CD4-positive, CD25-positive, alpha-beta regulatory T cell (primary cell): ENCODE results near the gene KIF1B. TPM values are rescaled to one million over a fixed set of nuclear protein-coding genes. Genes with fewer than 3 reads are reported as not detected.
"Not testable (repeated sequence)": the region's sequence is repeated elsewhere in the genome, so short reads cannot be mapped to it uniquely, and the experiment has no call there.

Experiments used
- ATAC-seq, 2 donors: fragments of 150-1000 bp; cut with Tn5 transposase; one replicate each; pipeline ENCODE4 v1.10.0; 2021; ENCODE audit warnings: low read depth in 2 of 2, moderate number of reproducible peaks in 2 of 2, moderate library complexity in 1 of 2
- DNase-seq, 3 donors: peaks; one replicate each; pipeline versions ENCODE4 v3.0.0 to v3.0.0-alpha.2; 2012 to 2022; ENCODE audit warnings: mixed read lengths in 1 of 3
- H3K27ac ChIP-seq: one replicate; pipeline ENCODE4 v1.7.0; 2013; ENCODE audit warnings: mild to moderate bottlenecking, low read length; ENCODE audit not compliant: insufficient read depth, poor library complexity, severe bottlenecking
- H3K27me3 ChIP-seq: one replicate; pipeline ENCODE4 v1.7.0; 2013; ENCODE audit warnings: low read length; ENCODE audit not compliant: control insufficient read depth, insufficient read depth
- H3K36me3 ChIP-seq: one replicate; pipeline ENCODE4 v1.7.0; 2013; ENCODE audit warnings: mild to moderate bottlenecking, low read length, moderate library complexity; ENCODE audit not compliant: control insufficient read depth, insufficient read depth
- H3K4me1 ChIP-seq: 2 replicates; pipeline ENCODE4 v1.7.0; 2013; ENCODE audit warnings: mild to moderate bottlenecking, low read length; ENCODE audit not compliant: insufficient read depth, control insufficient read depth, poor library complexity, severe bottlenecking
- H3K4me3 ChIP-seq: one replicate; pipeline ENCODE4 v1.7.0; 2013; ENCODE audit warnings: low read depth, mild to moderate bottlenecking, low read length, moderate library complexity
- H3K9me3 ChIP-seq, 2 experiments: 1 replicate in 1 of 2; 2 replicates in 1 of 2; pipeline ENCODE4 v1.7.0; 2013; ENCODE audit warnings: low read length in 2 of 2, mild to moderate bottlenecking in 1 of 2, moderate library complexity in 1 of 2; ENCODE audit not compliant: control insufficient read depth in 2 of 2
- H3K27ac Mint-ChIP-seq, 3 donors: one replicate each; pipeline ENCODE4 v1.8.0; 2020 to 2022; ENCODE audit warnings: mild to moderate bottlenecking in 3 of 3, mixed read lengths in 3 of 3, moderate library complexity in 2 of 3
- H3K27me3 Mint-ChIP-seq: one replicate; pipeline ENCODE4 v1.8.0; 2022; ENCODE audit warnings: mild to moderate bottlenecking, mixed read lengths
- H3K36me3 Mint-ChIP-seq: one replicate; pipeline ENCODE4 v1.8.0; 2020; ENCODE audit warnings: mixed read lengths
- H3K4me1 Mint-ChIP-seq, 4 donors: one replicate each; pipeline ENCODE4 v1.8.0; 2020 to 2022; ENCODE audit warnings: mixed read lengths in 4 of 4, mild to moderate bottlenecking in 1 of 4
- H3K4me3 Mint-ChIP-seq, 4 donors: one replicate each; pipeline ENCODE4 v1.8.0; 2020 to 2022; ENCODE audit warnings: mild to moderate bottlenecking in 4 of 4, mixed read lengths in 4 of 4, moderate library complexity in 3 of 4
- H3K9me3 Mint-ChIP-seq, 7 donors: one replicate each; pipeline ENCODE4 v1.8.0; 2020 to 2022; ENCODE audit warnings: mixed read lengths in 7 of 7, mild to moderate bottlenecking in 3 of 7, moderate library complexity in 2 of 7
- polyA plus RNA-seq, 4 donors: library from polyadenylated mRNA; unstranded; fragments of 300-500 nt; fragmentation: Illumina TruSeq; gene quantifications; one replicate each; pipeline ENCODE4 v1.2.3, GENCODE V29; 2021
- total RNA-seq: library from RNA; stranded (reverse); gene quantifications from one replicate; pipeline ENCODE4 v1.2.3, GENCODE V29; 2022

The KIF1B gene
- total and polyA plus RNA-seq, 5 donors from 2014 or later, result 0.79 to 26.6 (median 2.2) TPM

DNA sequence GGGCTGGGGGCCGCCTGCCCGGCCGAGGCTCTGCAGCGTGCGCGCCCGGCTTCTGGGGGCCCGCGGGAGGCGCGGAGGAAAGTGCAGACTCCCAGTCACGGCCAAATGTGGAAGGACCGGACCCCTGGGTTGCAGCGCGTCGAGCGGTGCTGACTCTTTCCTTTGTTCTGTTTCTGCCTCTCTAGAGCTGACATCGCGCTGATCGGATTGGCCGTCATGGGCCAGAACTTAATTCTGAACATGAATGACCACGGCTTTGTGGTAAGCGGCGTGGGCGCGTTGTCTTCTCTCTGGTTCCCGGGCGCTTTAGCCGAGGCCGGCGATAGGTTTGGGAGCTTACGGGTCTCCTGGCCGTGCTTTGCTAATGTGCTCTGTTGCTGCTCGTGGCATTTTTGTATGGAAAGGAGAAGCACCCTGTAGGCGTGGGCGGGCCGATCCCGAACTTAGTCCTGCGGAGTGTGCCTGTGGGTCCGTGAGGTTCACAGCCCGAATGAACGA, 189.1 kb downstream of the KIF1B start:
- H3K27me3 ChIP-seq, result no peaks in the 10 kb centered on the region
- no peak for ATAC-seq
- Mint-ChIP-seq H3K27ac (peak overlapping the region in 2 of 3 donors; percentile 46 to 51), H3K9me3 (no peaks in the 10 kb centered on the region), H3K4me1 (peaks cover 14 to 28% (median 21%) of the 10 kb centered on the region in 4 donors), H3K4me3 (peak overlapping the region; percentile 87 to 97 (median 94)), H3K27me3 (no peaks in the 10 kb centered on the region), H3K36me3 (peaks cover 13% of the 10 kb centered on the region)
- peak overlapping the region; percentile 66 for H3K4me3 ChIP-seq
- H3K9me3 ChIP-seq, result no peaks in the 10 kb centered on the region
- peak in 1 of 3 donors; percentile 33 for DNase-seq
- H3K4me1 ChIP-seq, result peaks cover 11% of the 10 kb centered on the region
- peaks cover 12% of the 10 kb centered on the region for H3K36me3 ChIP-seq
- H3K27ac ChIP-seq, result peak overlapping the region; percentile 82

DNA sequence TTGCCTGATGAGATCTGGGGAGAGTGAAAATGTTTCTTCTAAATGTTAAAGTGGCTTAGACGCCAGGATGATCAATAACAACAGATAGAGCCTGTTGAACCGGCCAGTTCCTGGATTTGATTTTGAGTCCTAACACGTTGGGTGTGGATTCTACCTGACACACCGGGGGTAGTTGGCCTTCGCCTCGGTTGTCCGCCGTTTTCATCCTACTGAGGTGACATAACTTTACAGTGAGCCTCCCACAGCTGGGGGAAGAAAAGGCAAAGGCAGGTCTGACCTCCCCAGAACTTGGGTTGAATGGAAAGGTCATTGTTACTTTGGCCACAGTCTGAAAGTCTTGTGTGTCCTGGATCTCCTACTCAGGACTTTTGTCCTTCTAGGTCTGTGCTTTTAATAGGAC, 189.6 kb downstream of the KIF1B start:
- H3K4me3 Mint-ChIP-seq, result peak overlapping the region; percentile 87 to 97 (median 94)
- peak overlapping the region; percentile 66 for H3K4me3 ChIP-seq
- no peaks in the 10 kb centered on the region for H3K27me3 ChIP-seq
- DNase-seq, result no peak
- no peaks in the 10 kb centered on the region for H3K9me3 ChIP-seq
- peaks cover 14 to 28% (median 21%) of the 10 kb centered on the region in 4 donors for H3K4me1 Mint-ChIP-seq
- peaks cover 11% of the 10 kb centered on the region for H3K4me1 ChIP-seq
- peaks cover 17% of the 10 kb centered on the region for H3K36me3 Mint-ChIP-seq
- no peaks in the 10 kb centered on the region for H3K27me3 Mint-ChIP-seq
- H3K9me3 Mint-ChIP-seq, result no peaks in the 10 kb centered on the region
- peaks cover 17% of the 10 kb centered on the region for H3K36me3 ChIP-seq
- no peak for ATAC-seq
- H3K27ac ChIP-seq, result no peak overlapping the region
- H3K27ac Mint-ChIP-seq, result peak overlapping the region in 2 of 3 donors; percentile 46 to 51

DNA sequence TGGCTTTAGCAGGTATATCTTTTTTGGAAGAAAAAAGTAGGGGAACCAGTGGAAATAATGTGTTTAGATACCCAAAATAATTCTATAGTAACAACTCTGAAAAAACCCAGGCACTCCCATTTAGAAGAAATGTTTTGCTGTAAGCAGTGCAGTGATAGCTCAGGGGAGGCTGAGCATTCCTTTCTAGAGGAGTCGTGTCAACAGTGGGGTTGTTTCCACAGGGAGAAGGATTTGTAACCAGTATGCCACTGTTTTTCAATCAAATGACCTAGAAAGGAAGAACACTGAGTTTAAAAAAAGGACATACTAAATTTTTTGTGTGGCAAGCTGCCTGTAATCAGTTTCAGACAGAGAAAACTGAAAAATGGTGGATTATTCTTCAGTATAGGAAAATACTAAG, 190.9 kb downstream of the KIF1B start:
- Histone ChIP-seq H3K4me1 (peaks cover 11% of the 10 kb centered on the region), H3K4me3 (no peak overlapping the region), H3K27me3 (no peaks in the 10 kb centered on the region), H3K36me3 (peaks cover 22% of the 10 kb centered on the region), H3K27ac (no peak overlapping the region), H3K9me3 (no peaks in the 10 kb centered on the region)
- Mint-ChIP-seq H3K9me3 (no peaks in the 10 kb centered on the region), H3K4me3 (peak overlapping the region in 1 of 4 donors; percentile 10), H3K27ac (no peak overlapping the region), H3K27me3 (no peaks in the 10 kb centered on the region), H3K4me1 (peaks cover 14 to 28% (median 21%) of the 10 kb centered on the region in 4 donors), H3K36me3 (peaks cover 17% of the 10 kb centered on the region)
- ATAC-seq (no peak), DNase-seq (no peak)

DNA sequence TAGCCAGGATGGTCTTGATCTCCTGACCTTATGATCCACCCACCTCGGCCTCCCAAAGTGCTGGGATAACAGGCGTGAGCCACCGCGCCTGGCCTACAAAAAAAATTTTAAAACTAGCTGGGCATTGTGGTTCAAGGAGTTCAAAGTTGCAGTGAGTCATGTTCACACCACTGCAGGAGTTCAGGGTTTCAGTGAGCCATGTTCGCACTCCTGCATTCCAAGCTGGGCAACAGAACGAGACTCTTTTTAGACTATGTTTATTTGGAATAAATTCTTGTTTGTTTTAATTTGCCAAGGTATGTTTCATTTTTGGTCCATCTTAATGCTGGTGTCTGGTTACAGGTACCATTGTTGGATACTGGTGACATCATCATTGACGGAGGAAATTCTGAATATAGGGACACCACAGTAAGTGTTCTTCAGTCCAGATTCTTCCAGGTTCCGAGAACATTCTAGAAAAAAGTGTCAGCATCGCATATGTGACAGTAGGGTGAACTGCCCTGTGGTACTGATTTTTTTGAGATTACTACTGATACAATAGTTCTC, 192.4 kb downstream of the KIF1B start:
- peaks cover 37% of the 10 kb centered on the region for H3K36me3 ChIP-seq
- H3K9me3 Mint-ChIP-seq, result no peaks in the 10 kb centered on the region
- no peak overlapping the region for H3K4me3 Mint-ChIP-seq
- peaks cover 11% of the 10 kb centered on the region for H3K4me1 ChIP-seq
- H3K27ac Mint-ChIP-seq, result no peak overlapping the region
- H3K27ac ChIP-seq, result no peak overlapping the region
- no peaks in the 10 kb centered on the region for H3K27me3 ChIP-seq
- no peaks in the 10 kb centered on the region for H3K27me3 Mint-ChIP-seq
- no peaks in the 10 kb centered on the region for H3K9me3 ChIP-seq
- no peak for DNase-seq
- no peak for ATAC-seq
- peaks cover 24% of the 10 kb centered on the region for H3K36me3 Mint-ChIP-seq
- H3K4me3 ChIP-seq, result no peak overlapping the region
- peaks cover 14 to 25% (median 20%) of the 10 kb centered on the region in 4 donors for H3K4me1 Mint-ChIP-seq

DNA sequence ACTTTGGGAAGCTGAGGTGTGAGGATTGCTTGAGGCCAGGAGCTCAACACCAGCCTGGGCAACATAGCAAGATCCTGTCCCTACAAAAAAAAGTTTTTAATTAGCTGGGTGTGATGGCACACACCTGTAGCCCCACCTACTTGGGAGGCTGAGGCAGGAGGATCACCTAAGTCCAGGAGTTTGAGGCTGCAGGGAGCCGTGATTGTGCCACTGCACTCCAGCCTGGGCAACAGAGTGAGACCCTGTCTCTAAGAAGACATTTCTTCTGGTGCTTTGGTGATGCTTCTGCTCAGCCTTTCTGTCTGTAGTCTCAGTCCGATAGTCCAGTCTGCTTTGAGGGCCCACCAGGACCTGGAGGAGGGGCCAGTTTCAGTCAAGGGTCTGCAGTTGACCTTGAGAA, 196.8 kb downstream of the KIF1B start:
- Histone ChIP-seq H3K27ac (no peak overlapping the region), H3K4me1 (no peaks in the 10 kb centered on the region), H3K9me3 (no peaks in the 10 kb centered on the region), H3K4me3 (no peak overlapping the region), H3K27me3 (no peaks in the 10 kb centered on the region), H3K36me3 (peaks cover 70% of the 10 kb centered on the region)
- H3K4me1 Mint-ChIP-seq, result peaks cover 0 to 7% (median under 1%) of the 10 kb centered on the region in 4 donors
- no peak for ATAC-seq
- no peaks in the 10 kb centered on the region for H3K27me3 Mint-ChIP-seq
- H3K4me3 Mint-ChIP-seq, result no peak overlapping the region
- no peak for DNase-seq
- no peak overlapping the region for H3K27ac Mint-ChIP-seq
- H3K36me3 Mint-ChIP-seq, result peaks cover 45% of the 10 kb centered on the region
- no peaks in the 10 kb centered on the region for H3K9me3 Mint-ChIP-seq

DNA sequence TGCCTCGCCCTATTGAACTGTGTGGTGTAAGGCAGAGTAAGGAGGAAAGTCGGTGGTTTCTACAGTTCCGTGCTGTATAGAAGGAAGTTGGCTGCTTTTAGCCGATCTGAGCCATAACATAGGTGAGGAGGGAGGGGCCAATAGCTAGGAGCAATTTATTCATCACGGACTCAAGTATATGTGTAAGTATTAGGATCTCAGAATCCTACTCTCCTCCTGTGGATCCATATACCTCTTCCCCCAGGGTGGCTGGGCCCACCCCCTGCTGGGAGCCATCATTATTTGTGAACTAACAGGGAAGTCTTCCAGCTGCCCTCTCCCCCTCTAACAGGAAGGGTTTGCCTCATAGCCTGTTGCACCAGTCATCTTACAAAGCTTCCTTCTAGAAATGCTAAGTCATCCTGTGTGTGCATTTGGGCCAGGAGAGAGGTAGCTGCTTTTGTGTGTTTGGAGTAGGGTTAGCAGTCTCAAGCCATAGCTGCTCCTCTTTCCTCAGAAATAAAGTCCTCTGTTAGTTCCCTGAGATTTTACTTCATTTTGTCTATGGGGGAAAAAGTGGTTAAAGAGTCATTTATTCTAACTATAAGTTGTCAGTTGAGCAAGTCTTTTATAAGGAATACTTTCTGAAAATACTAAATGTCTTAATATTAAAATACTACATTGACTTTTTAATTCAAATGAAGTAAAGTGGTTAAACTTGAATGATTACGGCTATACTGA, 205.0 kb downstream of the KIF1B start:
- ATAC-seq (peak; percentile 37 to 42), DNase-seq (peak in 1 of 3 donors; percentile 69)
- H3K9me3 ChIP-seq, result no peaks in the 10 kb centered on the region
- Mint-ChIP-seq H3K9me3 (no peaks in the 10 kb centered on the region), H3K36me3 (peaks cover 74% of the 10 kb centered on the region), H3K4me1 (peaks cover 0 to 6% (median 0%) of the 10 kb centered on the region in 4 donors), H3K4me3 (peak overlapping the region in 1 of 4 donors; percentile 29), H3K27ac (peak overlapping the region; percentile 1 to 69 (median 23)), H3K27me3 (no peaks in the 10 kb centered on the region)
- H3K36me3 ChIP-seq, result peaks cover 63% of the 10 kb centered on the region
- no peaks in the 10 kb centered on the region for H3K4me1 ChIP-seq
- no peak overlapping the region for H3K27ac ChIP-seq
- H3K4me3 ChIP-seq, result no peak overlapping the region
- no peaks in the 10 kb centered on the region for H3K27me3 ChIP-seq

DNA sequence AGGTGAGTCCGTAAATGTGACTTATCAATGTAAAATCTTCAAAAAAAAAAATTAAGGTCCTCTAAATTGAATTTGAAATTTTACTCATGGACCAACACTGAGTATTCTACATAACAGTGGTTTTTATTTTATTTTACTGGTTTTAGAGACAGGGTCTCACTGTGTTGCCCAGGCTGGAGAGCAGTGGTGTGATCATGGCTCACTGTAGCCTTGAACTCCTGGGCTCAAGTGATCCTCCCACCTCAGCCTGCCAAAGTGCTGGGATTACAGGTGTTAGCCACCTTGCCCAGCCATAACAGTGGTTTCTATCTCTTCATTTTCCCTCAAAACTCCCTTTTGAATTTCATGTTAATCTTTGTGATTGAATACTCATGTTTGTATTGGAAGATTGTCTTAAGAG, 205.6 kb downstream of the KIF1B start:
- peaks cover 74% of the 10 kb centered on the region for H3K36me3 Mint-ChIP-seq
- not testable (repeated sequence) for H3K9me3 ChIP-seq, H3K4me3 ChIP-seq, ATAC-seq, DNase-seq, H3K27ac Mint-ChIP-seq, H3K4me1 ChIP-seq, H3K27ac ChIP-seq, H3K4me1 Mint-ChIP-seq, H3K4me3 Mint-ChIP-seq, H3K27me3 Mint-ChIP-seq, H3K27me3 ChIP-seq, H3K9me3 Mint-ChIP-seq
- peaks cover 63% of the 10 kb centered on the region for H3K36me3 ChIP-seq
